ENCODE measurements around the gene IMPA2.

The IMPA2 gene

DNA sequence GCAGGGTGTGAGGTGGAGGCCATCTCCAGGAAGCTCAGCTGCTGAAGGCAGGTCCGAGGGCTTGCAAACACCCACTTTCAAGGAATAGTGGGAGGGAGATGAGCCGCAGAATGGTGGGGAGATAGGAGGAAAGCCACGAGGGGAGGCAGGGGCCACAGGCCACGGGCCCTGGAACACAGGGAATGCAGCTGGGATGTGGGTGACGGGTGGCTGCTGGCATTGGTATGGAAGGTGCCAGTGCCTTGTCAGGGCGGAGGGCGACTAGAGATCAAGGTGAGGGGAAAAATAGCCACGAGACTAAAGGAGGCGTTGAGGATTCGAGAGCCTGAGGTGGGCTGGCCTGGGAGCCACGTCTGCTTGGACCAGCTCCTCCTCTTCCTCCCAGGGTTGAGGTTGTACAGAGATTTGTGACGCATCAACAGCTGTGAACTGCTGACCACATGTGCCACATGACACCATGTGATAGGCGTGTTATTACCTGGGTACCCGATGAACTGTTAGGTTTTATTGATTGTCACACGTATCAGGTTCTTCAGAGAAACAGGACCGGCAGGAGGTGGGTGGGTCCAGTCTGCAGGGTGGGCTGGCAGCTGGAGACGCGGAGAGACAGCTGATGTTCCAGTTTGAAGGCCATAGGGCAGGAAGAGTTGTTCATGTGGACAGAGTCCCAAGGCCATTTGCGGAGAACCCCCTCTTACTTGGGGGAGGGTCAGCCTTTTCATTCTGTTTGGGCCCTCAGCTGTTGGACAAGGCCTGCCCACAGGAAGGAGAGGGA lies 9.9 kb downstream of the IMPA2 start:
- DNase-seq = no peak

DNA sequence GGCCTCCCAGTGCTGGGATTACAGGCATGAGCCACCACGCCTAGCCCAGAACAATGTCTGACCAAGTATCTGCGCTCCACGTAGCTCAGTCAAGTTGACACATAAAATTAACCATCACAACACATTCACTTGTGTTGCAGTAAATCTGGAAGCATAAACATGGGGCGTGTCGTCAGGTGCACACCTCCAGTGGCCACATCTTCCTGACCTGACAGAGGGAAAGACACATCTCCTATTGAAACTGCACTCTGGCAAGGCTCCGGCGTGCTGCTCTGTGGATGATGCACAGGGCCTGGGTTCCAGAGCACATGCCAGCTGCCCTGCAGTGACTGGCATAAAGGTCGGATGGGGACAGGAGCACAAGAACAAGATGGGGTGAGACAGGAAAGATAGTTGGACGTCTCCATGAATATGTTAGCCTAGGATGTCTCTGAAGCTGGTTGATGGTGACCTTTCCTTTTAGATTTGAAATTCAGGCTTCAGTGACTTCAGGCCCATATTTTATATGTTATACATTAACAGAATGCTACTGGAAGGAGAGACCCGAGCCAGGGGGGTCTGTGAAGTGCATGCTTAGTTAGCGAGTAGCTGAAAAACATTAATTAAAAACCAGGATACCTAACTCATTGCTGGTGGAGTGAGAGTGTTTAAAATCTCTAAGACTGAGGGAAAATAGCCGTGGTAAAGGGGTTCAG lies 10.9 kb downstream of the IMPA2 start:
- no peak for DNase-seq

DNA sequence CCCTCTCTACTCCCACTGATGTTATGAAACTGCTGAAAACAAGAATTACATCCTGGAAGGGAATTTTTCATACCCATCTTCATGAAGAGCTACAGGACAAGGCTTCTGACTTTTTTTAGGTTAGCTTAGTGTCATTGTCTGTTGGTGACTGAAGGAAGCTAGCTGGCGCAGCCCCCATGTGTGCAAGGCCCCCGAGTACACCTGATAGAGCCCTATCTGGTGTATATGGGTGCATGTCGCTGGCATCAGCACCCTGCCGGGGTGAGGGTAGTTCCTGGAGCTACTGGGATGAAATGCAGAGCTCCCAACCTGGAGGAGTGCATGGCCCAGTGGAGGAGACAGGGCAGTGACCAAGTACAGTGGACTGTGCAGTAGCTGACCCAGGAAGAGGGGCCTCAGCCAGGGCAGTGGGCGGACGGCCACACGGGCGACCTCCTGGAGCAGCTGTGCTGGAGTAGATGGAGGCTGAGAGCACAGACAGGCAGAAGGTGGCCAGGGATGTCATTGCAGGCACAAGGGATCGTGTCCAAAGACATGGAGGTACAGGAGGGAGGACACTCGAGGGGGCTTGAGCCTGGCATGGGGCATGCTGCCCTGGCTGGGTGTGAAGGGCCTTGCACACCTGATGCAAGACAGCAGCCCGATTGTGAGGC lies 12.1 kb downstream of the IMPA2 start:
- no peak for DNase-seq

DNA sequence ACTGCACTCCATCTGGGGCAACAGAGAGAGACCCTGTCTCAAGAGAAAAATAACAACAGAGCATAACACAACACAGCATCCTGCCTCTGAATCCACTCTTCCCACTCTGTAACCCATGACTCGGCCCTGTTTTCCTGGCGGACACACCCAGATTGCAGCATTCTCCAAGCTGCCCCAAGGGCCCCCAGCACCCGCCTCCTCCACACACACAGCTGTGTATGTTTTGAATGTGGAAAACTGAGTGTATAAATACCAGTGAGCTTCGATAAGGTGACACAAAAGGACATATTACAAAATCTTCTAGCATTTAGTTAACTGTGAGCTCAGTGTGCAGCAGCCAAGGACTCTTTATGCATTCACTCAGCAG lies 13.0 kb downstream of the IMPA2 start:
- no peak for DNase-seq

DNA sequence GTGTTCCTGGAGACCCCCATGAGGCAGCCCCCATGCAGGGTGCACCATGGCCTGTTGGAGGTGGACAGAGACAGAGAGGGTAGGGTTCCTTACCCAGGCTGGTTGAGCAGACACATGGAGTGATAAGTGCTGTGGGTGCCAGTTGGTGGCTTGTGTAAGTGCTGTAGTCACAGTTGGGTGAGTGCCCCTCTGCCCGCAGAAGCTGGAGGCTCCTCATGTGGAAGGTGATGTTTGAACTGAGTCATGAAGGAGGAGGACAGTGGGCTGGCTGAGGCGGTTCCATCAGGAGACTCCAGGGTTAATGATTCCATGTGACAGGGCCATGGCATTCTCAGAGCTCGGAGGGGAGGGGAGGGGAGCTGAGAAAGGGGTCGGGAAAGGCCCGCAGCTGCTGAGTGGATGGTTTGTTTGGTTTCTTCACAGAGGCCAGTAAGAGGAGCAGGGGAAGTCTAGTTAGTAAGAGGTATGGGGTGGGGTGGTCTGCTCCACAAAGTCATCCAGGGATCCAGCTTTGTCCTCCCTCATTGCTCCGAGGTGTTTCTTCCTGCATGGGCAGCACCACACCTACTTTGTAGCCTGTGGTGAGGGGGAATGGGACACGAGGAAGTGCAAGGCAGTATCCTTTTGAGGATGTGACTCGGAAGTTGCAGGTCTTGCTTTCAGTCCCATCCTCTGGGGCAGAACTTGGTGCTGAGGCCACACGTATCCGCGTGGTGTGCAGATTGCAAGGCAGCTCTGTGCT lies 13.6 kb downstream of the IMPA2 start:
- DNase-seq = no peak

DNA sequence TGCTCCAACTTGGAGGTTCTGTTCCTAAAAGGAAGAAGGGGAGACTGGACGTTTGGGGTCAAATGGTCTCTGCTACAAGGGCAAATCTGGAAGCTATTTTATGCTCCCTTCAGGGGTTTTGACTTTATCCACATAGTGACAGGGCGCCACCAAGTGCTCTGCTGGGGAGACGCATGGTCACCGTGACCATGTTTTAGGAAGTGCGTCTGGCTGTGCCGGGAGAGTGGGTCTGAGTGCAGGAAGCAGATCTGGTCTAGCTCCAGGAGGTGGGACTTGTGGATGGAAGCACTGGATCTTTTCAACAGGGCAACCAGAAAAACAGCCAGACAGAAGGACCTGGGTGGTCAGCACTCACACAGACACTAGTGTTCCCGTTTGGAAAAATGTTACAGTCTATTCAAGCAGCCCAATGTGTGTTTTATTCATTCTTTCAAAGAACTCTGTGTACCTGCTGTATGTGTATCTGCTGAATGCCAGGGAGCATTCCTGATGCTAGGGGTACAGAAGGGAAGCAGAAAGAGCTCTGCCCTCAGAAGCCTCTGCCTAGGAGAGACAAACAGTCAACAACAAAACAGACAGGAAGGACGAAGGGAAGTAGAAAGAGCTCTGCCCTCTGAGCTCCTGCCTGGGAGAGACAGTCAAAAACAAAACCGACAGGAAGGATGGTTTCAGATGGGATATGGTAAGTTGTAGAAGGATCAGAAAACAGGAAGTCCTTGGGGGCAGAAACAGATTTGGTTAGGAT lies 14.3 kb downstream of the IMPA2 start:
- DNase-seq = peak; percentile 82

DNA sequence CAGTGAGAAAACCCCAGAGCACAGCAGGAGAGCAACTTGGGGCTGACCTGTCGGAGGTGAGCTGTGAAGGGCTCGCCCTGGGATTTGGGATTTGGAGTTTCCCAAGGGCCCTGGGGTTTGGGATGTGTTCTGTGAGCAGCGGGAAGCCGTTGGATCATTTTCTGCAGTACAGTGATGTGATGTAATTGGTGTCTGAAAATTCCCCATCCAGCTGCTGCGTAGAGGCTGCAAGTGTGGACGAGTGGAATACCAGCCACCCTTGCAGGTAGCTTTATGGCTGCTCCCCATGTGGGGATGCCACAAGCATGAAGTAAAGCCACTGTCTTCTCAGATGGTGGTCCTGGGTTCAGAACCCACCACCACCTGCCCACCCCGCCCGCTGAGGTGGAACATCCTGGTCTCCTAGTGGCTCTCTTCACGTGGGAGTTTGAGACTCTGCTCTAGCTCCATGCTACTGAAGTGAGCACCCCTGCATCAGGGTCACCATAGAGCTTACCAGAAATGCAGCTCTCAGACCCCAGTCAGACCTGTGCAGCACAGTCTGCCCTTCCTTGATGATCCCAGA lies 15.0 kb downstream of the IMPA2 start:
- no peak for DNase-seq

DNA sequence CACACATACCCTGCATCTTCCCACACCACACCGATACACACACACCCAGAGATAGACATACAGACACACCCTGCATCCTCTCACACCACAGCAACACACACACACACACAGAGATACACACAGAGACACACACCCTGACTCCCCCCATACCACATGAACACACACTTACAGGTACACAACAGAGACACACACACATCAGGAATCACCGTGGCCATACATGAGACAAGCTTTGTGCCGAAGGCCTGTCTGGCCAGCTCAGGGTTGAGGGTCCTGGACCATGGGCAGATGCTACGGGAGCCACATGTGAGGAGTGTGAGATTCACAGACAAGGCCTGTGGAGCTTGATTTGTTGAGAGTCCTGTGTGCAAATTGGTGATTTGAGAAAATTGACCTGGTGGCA lies 15.6 kb downstream of the IMPA2 start:
- DNase-seq = no peak

DNA sequence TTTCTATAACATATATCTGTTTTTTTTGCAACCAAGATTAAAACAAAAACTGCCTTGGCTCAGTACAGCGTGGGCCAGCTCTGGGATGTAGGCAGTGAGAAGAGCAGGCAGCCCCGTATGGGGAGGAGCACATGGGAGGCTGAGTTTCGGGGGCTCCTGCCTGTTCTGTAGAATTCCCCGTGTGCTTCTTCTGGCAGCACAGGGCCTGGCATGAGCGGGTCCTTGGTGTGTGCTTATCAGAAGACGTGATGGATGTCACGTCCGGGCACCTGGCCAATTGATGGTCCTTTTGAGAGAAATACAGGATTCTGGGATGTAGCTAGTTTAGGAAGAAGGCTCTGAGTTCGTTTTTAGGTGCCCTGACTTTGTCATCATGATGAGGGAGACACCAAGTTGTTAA lies 16.2 kb downstream of the IMPA2 start:
- no peak for DNase-seq

DNA sequence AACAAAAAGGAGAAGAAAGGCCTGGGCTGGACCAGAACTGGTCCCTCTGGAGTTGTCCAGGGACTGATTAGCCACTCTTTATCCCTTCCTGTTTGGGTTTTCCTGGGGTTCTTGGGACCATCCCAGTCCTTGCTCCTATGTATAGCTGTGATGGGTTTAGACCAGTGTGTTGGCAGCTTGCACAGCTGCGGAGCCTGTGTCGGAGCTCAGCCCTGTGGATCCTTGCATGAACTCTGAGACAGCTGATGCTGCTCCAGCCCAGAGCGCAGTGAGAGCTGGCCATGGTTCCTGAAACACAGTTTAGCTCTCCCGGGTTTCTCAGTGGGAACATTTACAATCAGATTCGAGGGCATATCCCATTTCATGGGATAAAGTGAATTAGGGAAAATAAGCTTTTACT lies 16.9 kb downstream of the IMPA2 start:
- no peak for DNase-seq

DNA sequence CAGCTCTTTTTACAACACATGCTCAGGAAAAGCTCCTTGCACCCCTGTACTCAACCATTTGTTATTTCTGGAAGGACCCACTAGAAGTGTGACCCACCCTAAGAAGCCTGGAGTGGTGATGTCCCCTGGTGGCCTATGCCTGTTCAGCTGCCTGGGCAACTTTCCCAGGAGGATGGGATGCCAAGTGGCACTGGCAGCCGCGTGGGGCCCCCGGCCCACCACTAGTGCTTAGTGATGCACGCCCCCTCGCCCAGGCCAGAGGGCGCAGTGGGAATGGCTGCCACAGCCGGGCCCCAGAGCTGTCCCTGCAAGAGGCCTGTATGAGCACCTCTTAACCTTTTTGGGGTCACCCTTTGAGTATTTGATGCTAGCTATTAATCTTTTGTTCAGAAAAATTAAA lies 18.1 kb downstream of the IMPA2 start:
- no peak for DNase-seq

DNA sequence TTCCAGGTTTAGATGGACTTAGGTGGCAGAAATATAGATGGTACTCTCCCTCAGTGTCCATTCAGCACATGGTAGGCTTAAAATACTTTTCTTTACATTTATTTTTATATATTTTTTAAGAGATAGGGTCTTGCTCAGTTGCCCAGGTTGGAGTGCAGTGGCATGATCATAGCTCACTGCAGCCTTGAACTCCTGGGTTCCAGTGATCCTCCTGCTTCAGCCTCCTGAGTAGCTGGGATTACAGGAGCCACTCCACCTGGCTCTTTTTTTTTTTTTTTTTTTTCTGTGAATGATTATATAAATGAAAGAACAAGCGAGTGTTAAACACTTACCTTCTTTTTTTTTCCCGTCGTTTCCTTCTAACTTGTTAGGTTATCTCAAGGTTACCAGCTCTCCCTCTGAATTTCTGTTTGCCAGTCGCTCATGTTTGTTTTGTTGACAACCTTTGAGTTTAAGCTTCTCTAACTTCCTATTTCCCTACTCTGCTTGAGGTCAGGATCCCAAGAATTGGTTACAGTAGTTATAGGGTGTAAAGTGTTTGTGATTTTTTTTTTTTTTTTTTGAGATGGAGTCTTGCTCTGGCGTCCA lies 18.9 kb downstream of the IMPA2 start:
- DNase-seq = no peak

DNA sequence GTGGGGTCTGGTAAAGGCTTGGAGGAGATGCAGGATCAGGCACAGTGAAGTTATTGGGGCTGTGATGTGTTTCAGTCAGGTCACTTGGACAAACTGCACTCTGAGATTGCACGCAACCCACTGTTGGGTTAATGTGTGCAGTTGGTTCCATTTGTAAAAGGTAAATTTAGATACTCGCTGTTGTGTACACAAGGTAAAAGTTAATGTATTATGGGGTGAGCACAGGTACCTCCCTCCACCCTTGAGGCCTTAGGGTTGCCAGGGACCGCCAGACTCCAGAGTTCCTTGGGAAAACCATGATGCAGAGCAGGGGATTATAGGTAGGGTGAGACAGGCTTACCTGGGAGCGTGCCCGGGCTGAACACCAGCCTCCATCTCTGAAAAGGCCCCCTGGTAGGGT lies 20.1 kb downstream of the IMPA2 start:
- DNase-seq = no peak

DNA sequence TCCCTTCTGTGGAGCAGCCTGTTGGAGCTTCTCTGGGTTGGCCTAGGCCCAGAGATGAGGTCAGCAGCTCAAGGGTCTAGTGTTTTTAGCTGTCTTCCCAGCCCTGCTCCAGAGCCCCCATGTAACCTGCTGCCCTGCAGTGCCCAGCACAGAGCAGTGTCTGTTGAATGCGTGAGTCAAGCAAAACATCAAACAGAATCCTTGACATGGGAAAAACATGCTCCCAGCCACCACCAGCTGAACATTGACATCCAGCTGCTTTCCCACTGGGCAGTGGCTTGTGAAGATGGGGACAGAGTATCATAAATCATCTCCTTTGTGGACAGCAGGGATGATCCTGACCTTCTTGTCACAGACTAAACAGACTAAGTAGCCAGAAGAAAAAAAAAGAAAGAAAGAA lies 22.6 kb downstream of the IMPA2 start:
- no peak for DNase-seq

DNA sequence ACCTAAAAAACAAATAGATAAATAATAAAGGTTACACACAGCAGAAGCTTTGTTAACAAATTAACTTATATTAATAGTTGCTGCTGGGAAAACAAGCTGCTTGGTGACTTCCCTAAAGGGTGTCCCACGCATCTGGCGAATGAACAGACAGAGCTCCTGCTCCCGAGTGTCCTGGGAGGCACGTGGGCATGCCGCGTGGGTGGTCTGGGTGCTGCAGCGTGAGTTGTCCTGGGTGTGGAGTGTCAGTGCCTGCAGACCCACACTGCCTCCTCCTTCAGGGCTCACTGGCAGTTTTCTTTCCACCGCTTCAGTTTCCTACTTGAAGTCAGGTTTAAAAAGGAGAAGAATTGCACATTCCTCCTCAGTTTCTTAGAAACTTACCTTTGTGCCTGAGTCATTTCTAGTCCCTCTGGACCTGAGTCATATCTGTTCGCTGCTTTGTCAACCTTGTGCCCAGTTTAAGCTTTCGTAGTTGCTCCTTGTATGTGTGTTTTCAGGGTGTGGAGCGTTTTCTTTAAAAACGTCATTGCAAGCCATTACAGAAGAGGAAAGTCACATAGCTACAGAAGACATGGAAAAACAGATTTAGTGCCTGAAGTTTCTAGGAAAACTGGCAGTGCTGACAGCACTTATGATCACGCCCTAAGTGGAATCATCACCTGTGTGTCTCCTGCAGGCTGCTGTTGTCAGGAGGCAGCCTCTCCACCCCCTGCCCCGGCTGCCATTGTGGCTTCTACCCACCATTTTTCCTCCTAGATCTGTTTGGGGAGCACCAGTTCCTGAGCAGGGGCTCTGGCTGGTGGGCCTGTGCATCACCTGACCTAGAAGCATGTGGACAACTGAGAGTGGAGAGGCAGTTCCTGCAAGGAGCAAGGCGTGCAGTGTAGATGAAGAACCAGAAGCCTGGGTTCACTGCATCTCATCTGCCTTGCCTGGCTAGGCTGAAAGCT lies 24.5 kb downstream of the IMPA2 start:
- DNase-seq = no peak

DNA sequence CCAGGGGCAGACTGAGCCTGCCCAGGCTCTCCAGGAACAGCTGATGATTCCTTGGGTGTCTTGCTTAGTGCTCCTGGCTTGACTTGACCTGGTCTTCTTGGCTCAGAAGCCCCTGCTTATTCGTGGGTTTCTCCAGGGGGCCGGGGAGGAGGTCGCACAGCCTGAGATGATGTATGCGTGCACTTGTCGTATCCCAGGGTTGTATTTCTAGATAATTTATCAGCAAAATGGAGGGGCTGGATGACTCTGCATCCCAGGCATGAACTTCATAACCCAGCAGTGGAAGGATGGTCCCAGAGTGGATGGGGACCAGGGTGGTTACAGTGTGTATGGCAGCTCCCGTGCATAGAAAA lies 25.2 kb downstream of the IMPA2 start:
- DNase-seq = no peak

DNA sequence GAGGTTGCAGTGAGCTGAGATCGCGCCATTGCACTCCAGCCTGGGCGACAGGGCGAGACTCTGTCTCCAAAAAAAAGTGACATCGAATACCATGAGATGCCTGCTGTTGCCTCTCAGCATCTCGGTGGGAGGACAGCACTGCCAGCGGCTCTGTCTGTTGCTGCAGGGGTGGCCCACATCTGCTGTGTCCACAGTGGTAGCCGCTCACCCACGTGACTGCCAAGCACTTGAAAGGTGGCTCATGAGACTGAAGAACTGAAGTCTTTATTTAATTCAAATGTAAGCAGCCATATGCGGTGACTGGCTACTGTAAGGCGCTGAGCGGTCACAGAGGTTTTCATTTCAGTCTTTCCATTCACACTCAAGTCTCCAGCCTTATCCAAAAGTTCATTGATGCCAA lies 25.8 kb downstream of the IMPA2 start:
- DNase-seq = no peak

DNA sequence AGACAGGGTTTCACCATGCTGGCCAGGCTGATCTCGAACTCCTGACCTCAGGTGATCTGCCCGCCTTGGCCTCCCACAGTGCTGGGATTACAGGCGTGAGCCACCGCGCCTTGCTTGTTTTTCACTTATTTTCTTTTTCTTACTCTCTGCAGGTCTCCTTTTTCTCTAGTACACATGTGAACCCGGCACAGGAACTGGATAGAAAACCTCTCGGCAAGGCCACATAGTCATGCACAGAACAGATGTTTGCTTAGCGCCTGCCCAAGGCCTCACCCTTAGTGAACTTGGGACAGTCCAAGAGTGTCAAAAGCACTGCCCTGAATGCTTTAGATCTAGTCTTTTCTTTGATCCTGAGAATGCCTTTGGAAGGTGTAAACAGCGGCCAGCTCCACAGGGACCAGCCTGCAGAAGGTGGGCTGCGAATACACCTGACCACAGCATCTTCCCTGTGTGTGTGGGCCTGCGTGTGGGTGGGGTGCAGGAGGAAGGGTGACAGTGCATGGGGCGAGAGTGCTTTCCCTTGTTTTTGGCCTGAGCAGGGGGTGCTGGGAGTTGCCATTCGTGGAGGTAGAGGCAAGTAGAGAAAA lies 27.0 kb downstream of the IMPA2 start:
- no peak for DNase-seq

DNA sequence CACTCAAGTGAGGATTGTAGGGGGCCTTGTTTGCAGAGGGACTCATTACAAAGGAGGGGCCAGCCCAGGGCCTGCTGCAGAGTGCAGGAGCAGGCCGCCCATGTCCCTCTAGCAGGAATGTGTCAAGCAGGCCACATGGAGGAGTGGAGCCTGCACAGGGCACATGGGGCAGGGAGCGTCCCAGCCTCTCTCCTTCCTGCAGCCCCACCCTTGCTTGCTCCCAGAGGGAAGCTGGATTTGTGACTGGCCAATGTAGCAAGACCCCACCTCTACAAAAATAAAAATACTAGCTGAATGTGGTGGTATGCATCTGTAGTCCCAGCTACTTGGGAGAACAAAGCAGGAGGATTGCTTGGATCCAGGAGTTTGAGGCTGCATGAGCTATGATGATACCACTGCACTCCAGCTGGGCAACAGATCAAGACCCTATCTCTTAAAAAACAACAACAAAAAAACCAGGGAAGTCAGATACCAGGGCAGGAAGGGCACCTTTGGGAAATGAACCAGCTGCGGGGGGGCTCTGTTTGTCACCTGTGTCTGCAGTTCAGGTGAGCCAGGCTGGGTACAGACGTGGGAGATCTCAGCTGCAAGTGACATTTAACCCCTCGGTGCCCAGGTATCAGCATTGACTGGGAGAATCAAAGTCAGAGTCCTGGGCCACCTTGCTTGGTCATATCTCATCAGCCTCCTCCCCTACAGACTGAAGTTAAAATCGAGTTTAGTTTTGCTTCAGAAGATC lies 27.7 kb downstream of the IMPA2 start:
- no peak for DNase-seq
